GM21825 (cell line): ENCODE measurements around the gene CACNA1C.

Source experiments
- ATAC-seq: cut with Tn5 transposase; IDR thresholded peaks from one replicate; pipeline ENCODE4 v1.9.1; 2021; ENCODE audit warnings: mild to moderate bottlenecking, moderate library complexity; ENCODE audit not compliant: unreplicated experiment

The CACNA1C gene

GRCh38 chr12:2290091-2290490 is 237.3 kb downstream of the CACNA1C start:
- no peak for ATAC-seq

GRCh38 chr12:2290516-2291065 is 237.8 kb downstream of the CACNA1C start:
- no peak for ATAC-seq

GRCh38 chr12:2291182-2291832 is 238.5 kb downstream of the CACNA1C start:
- no peak for ATAC-seq

GRCh38 chr12:2291947-2292346 is 239.2 kb downstream of the CACNA1C start:
- no peak for ATAC-seq

- no peak for ATAC-seq
Observed at GRCh38 chr12:2292560-2292959, 239.8 kb downstream of the CACNA1C start.

- ATAC-seq, result no peak
Observed at GRCh38 chr12:2294651-2295475, 242.1 kb downstream of the CACNA1C start.

- ATAC-seq, result no peak
Observed at GRCh38 chr12:2295941-2296461, 243.2 kb downstream of the CACNA1C start.

- ATAC-seq, result no peak
Observed at GRCh38 chr12:2297004-2297403, 244.2 kb downstream of the CACNA1C start.

GRCh38 chr12:2297658-2298057 is 244.9 kb downstream of the CACNA1C start:
- no peak for ATAC-seq

- no peak for ATAC-seq
Observed at GRCh38 chr12:2298556-2299200, 245.9 kb downstream of the CACNA1C start.

- no peak for ATAC-seq
Observed at GRCh38 chr12:2299206-2299605, 246.4 kb downstream of the CACNA1C start.

GRCh38 chr12:2300168-2300567 is 247.4 kb downstream of the CACNA1C start:
- no peak for ATAC-seq

- ATAC-seq, result no peak
Observed at GRCh38 chr12:2300886-2301285, 248.1 kb downstream of the CACNA1C start.

GRCh38 chr12:2301531-2302461 is 249.0 kb downstream of the CACNA1C start:
- no peak for ATAC-seq

GRCh38 chr12:2302711-2303580 is 250.2 kb downstream of the CACNA1C start:
- no peak for ATAC-seq

- ATAC-seq, result no peak
Observed at GRCh38 chr12:2304223-2304622, 251.4 kb downstream of the CACNA1C start.

- no peak for ATAC-seq
Observed at GRCh38 chr12:2306012-2306411, 253.2 kb downstream of the CACNA1C start.

- ATAC-seq, result no peak
Observed at GRCh38 chr12:2306735-2307134, 253.9 kb downstream of the CACNA1C start.

- no peak for ATAC-seq
Observed at GRCh38 chr12:2307550-2307949, 254.8 kb downstream of the CACNA1C start.
